ENCODE data around the gene SELENOI.
"Not testable (repeated sequence)": the region's sequence is repeated elsewhere in the genome, so short reads cannot be mapped to it uniquely, and the experiment has no call there.

Gene SELENOI

GRCh38 chr2:26359886-26360473 lies 14.0 kb downstream of the SELENOI start:
- no peak for DNase-seq

GRCh38 chr2:26363323-26363722 lies 17.4 kb downstream of the SELENOI start:
- no peak for DNase-seq

DNA sequence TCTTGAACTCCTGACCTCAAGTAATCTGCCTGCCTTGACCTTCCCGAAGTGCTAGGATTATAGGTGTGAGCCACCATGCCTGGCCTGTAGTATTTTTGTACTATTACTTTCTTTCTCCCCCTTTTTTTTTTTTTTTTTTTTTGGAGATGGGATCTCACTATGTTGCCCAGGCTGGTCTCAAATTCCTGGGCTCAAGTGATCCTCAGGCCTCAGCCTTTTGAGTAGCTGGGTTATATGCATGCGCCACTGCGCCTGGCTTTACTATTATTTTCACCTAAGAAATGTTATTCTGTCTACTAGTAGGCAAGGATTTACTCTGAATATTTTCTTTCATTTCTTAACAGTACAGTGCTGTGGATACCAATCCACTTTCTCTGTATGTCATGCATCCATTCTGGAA lies 18.0 kb downstream of the SELENOI start:
- DNase-seq, result no peak

DNA sequence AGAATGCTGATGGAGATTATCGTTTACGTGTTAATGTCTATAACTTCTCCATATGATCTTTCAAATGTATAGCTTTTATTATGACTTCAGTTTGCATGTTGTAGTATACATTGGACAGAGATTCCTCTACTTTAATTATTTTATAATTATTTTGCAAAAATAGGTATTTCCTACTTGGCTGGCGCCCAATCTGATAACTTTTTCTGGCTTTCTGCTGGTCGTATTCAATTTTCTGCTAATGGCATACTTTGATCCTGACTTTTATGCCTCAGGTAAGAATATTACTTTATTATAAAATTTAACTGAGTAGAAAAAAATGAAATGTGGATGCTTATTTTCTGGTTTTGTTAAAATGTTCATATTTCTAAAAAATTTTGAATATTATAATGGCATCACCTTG lies 18.7 kb downstream of the SELENOI start:
- no peak for DNase-seq

GRCh38 chr2:26366957-26367356 lies 21.0 kb downstream of the SELENOI start:
- DNase-seq, result no peak

DNA sequence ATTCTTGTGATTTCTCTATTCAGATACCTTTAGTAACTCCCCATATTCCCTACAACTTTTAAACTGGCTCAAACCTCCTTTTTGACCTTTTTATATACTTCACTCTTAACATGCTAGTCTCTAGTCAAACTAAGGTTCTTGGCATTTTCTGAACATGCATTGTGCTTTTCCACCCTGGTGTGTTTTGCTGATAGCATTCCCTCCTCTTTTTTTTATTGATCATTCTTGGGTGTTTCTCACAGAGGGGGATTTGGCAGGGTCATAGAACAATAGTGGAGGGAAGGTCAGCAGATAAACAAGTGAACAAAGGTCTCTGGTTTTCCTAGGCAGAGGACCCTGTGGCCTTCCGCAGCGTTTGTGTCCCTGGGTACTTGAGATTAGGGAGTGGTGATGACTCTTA lies 23.7 kb downstream of the SELENOI start:
- not testable (repeated sequence) for DNase-seq

GRCh38 chr2:26370909-26371308 lies 25.0 kb downstream of the SELENOI start:
- not testable (repeated sequence) for DNase-seq

- no peak for DNase-seq
Measured at GRCh38 chr2:26376799-26377198, 30.9 kb downstream of the SELENOI start.

DNA sequence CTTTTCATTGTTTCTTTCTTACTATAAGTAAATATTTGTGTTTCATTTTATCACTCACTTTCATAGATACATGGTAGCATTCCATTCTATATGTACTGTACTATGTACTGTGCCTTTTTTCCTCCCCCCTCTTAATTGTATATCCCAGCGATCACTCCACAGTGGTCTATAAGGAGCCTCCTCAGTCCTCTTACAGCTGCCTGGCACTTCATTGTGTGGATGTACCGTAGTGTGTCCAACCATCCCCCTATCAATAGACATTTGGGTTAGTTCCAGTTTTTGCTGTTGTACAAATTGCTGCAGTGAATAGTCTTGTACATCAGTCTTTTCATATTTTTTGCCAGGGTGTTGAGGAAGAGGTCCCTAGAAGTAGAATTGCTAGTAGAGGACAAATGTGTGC lies 34.3 kb downstream of the SELENOI start:
- no peak for DNase-seq

DNA sequence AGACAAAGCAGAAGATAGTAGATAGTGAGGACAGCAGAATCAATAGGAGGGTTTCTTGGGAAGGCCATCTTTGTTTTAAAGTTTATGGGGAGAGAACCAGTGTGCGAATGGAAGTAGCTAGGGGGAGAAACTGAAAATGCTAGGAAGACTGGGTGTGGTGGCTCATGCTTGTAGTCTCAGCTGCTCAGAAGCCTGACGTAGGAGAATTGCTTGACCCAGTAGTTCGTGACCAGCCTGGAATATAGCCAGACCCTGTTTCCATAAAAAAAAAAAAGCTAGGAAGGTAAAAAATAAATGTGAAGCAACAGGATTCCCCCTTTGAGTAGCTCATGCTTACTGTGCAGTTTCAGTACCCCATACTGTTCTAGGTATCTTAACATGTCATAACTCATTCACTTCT lies 36.6 kb downstream of the SELENOI start:
- no peak for DNase-seq

GRCh38 chr2:26384183-26384582 lies 38.2 kb downstream of the SELENOI start:
- no peak for DNase-seq

DNA sequence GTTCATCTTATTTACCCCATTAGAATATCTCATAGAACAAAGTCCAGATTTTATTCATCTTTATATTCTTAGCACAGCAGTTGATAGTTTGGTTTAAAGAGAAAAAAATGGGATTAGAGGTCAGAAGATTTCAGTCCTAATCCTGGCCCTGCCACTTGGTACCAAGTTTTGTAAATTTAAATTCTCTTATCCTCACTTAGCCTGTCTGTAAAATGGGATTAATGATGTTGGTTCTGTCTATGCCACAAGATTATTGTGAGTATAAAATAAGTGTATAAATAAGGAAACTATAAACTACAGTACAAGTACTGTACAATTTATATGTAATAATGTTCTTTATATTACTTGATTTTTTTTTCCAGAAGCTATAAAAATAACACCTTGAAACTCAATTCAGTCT lies 38.7 kb downstream of the SELENOI start:
- DNase-seq, result no peak

- DNase-seq, result no peak
Measured at GRCh38 chr2:26387189-26387588, 41.2 kb downstream of the SELENOI start.

- DNase-seq, result no peak
Measured at GRCh38 chr2:26394694-26395093, 48.8 kb downstream of the SELENOI start.

- DNase-seq, result no peak
Measured at GRCh38 chr2:26395394-26395793, 49.5 kb downstream of the SELENOI start.

- DNase-seq, result no peak
Measured at GRCh38 chr2:26396734-26397298, 50.9 kb downstream of the SELENOI start.

GRCh38 chr2:26399771-26400376 lies 53.9 kb downstream of the SELENOI start:
- no peak for DNase-seq

- no peak for DNase-seq
Measured at GRCh38 chr2:26400723-26401122, 54.8 kb downstream of the SELENOI start.

GRCh38 chr2:26401739-26402541 lies 56.0 kb downstream of the SELENOI start, which contains the start of gene DRC1:
DRC1 (plus strand) TSS chr2:26401920; CDS start chr2:26401990, 70 bp downstream.
- no peak for DNase-seq

DNA sequence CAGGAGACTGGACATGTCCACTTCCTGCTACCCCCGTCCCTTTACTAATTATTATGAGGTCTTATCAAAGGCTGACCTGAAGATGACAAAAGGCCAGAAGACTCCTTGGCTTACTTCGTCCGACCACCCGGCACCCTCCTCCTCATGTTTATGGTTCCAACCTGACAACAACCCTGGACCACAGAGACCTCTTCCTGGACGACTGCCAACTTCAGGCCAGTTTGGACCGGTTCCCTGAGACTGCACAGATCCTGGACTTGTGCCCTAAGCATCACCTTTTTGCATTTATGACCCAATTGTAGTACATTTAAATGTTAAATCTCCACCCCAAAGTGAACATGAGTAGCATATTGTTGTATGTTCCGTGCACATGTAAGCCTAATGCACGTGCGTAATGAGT lies 61.6 kb downstream of the SELENOI start:
- no peak for DNase-seq

DNA sequence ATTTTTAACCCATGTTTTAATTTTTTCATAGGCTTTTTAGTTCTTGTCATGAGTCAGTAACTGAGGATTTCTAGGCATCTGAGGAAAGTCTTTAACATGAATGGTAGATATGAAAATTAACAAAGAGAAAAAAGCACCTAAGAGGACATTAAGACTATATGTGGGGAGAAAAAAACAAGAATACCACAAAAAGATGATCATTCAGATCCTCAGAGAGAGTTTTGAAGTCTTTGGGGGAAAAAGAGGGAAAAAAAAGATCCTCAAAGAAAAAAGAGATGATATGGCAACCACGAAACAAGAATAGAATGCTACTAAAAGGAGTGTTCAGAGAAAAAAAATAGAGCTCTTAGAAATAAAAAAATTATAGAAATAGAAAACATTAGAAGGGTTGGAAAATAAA lies 63.8 kb downstream of the SELENOI start:
- DNase-seq, result no peak

GRCh38 chr2:26410764-26411243 lies 64.9 kb downstream of the SELENOI start:
- no peak for DNase-seq

GRCh38 chr2:26411419-26411818 lies 65.5 kb downstream of the SELENOI start:
- no peak for DNase-seq
